Melanocyte of skin (primary cell): ENCODE data around the gene NRDC. TPM values are rescaled to one million over a fixed set of nuclear protein-coding genes. Genes with fewer than 3 reads are reported as not detected.

Experiments used
- small RNA-seq, 2 donors: library from RNA; depleted of rRNA; stranded (forward); fragments of <200 nt; gene quantifications; one replicate each; pipeline ENCODE3, GENCODE V24; 2012
- total RNA-seq, 2 donors: library from RNA; depleted of rRNA; stranded (reverse); fragments of >200 nt; gene quantifications; 2 replicates each; pipeline ENCODE4 v1.2.3, GENCODE V29; 2012

Gene NRDC, protein sequence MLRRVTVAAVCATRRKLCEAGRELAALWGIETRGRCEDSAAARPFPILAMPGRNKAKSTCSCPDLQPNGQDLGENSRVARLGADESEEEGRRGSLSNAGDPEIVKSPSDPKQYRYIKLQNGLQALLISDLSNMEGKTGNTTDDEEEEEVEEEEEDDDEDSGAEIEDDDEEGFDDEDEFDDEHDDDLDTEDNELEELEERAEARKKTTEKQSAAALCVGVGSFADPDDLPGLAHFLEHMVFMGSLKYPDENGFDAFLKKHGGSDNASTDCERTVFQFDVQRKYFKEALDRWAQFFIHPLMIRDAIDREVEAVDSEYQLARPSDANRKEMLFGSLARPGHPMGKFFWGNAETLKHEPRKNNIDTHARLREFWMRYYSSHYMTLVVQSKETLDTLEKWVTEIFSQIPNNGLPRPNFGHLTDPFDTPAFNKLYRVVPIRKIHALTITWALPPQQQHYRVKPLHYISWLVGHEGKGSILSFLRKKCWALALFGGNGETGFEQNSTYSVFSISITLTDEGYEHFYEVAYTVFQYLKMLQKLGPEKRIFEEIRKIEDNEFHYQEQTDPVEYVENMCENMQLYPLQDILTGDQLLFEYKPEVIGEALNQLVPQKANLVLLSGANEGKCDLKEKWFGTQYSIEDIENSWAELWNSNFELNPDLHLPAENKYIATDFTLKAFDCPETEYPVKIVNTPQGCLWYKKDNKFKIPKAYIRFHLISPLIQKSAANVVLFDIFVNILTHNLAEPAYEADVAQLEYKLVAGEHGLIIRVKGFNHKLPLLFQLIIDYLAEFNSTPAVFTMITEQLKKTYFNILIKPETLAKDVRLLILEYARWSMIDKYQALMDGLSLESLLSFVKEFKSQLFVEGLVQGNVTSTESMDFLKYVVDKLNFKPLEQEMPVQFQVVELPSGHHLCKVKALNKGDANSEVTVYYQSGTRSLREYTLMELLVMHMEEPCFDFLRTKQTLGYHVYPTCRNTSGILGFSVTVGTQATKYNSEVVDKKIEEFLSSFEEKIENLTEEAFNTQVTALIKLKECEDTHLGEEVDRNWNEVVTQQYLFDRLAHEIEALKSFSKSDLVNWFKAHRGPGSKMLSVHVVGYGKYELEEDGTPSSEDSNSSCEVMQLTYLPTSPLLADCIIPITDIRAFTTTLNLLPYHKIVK
- total RNA-seq = 10 to 100 TPM; 48.5 to 65.3 TPM

DNA sequence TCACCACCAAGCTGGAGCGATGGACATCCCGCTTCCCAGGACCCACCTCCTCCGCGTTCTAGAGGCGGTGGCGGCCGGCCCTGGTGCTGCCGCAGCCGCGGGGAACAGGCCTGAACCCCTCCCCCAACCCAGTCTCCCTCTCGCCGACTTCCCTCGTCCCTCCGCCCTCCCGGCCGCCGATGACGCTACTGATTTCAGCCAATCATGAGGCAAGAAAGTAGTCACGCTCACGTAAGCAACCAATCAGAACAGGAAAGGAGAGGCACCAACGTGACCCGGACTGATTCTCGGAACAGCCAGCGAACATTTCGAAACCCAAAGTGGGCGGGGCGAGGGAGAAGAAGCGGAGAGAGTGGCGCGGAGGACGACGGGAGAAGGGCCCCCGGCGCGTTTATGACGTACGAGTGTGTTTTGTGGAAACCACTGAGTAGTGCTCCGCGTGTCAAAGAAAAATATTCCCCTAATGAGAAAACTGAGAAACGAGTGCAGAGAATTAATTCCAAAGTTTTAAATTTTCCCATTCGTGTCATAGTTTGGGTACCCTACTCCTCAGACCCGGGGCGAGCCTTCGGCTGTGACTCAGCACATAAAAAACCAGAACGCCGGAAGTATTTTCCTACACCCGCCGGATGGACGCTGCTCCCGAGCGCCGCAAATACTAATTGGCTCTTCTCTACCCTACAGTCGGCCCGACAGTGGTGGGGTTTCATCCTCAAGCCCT, at the start of gene NRDC:
NRDC (minus strand) TSS at position 112 of the 721 bp plus-strand sequence. CDS start 112 bp downstream, outside the sequence.

Small RNAs within 50 kb of the gene (small RNA-seq; reads per million reads assigned to genes)
- 0 reads per million in 2 donors for gene AL050343.2

Other genes starting within 250 kb of the NRDC start
- gene RAB3B, start 112.0 kb upstream of the NRDC start, total RNA-seq = under 1 TPM; 0.33 to 0.34 TPM
- 10 to 100 TPM; 12.0 to 20.0 TPM for gene KTI12, start 155.1 kb upstream of the NRDC start, total RNA-seq
- 10 to 100 TPM; 34.8 to 36.3 TPM for gene TXNDC12, start 176.5 kb upstream of the NRDC start, total RNA-seq
- gene BTF3L4, start 177.6 kb upstream of the NRDC start, total RNA-seq = 10 to 100 TPM; 35.4 to 44.0 TPM